GM23338 (cell line): ENCODE measurements around the gene CD3G. TPM values are rescaled to one million over a fixed set of nuclear protein-coding genes. Genes with fewer than 3 reads are reported as not detected.

Experiments
- ATAC-seq: fragments of 200-7000 bp; cut with Tn5 transposase; 3 replicates; pipeline ENCODE4 v1.9.1; 2020
- DNase-seq: peaks from one replicate; pipeline ENCODE4 v3.0.0-alpha.2; 2015; ENCODE audit warnings: low spot score
- H2AFZ ChIP-seq: fragments of 200-600 bp; sonication (generic); 2 replicates; pipeline ENCODE4 v1.8.0; 2016; ENCODE audit warnings: antibody characterized with exemption, mild to moderate bottlenecking, moderate library complexity
- H3F3A ChIP-seq: fragments of 200-600 bp; sonication (generic); replicated peaks from 2 replicates; pipeline ENCODE4 v1.8.0; 2017; ENCODE audit warnings: antibody characterized with exemption, mixed run types, low read depth
- H3K27ac ChIP-seq: fragments of 200-600 bp; sonication (generic); 2 replicates; pipeline ENCODE4 v1.6.1; 2016; ENCODE audit warnings: low read depth
- H3K27me3 ChIP-seq: fragments of 200-600 bp; sonication (generic); 2 replicates; pipeline ENCODE4 v1.8.0; 2016; ENCODE audit warnings: mild to moderate bottlenecking, mixed run types, moderate library complexity; ENCODE audit not compliant: insufficient read depth
- H3K36me3 ChIP-seq: fragments of 200-600 bp; sonication (generic); 2 replicates; pipeline ENCODE4 v1.8.0; 2016; ENCODE audit warnings: mild to moderate bottlenecking; ENCODE audit not compliant: insufficient read depth
- H3K4me1 ChIP-seq: fragments of 200-600 bp; sonication (generic); 2 replicates; pipeline ENCODE4 v1.8.0; 2016; ENCODE audit warnings: mild to moderate bottlenecking, moderate library complexity; ENCODE audit not compliant: insufficient read depth
- H3K4me2 ChIP-seq: fragments of 200-600 bp; sonication (generic); 2 replicates; pipeline ENCODE4 v1.7.1; 2017; ENCODE audit warnings: mixed run types
- H3K4me3 ChIP-seq: fragments of 200-600 bp; sonication (generic); 2 replicates; pipeline ENCODE4 v1.6.1; 2016; ENCODE audit warnings: mixed run types
- H3K79me2 ChIP-seq: fragments of 200-600 bp; sonication (generic); replicated peaks from 2 replicates; pipeline ENCODE4 v1.8.0; 2017; ENCODE audit warnings: mild to moderate bottlenecking; ENCODE audit not compliant: insufficient read depth
- H3K9me2 ChIP-seq: fragments of 200-600 bp; sonication (generic); 2 replicates; pipeline ENCODE4 v1.8.0; 2017; ENCODE audit not compliant: insufficient read depth
- H4K20me1 ChIP-seq: fragments of 200-600 bp; sonication (generic); replicated peaks from 2 replicates; pipeline ENCODE4 v1.8.0; 2017; ENCODE audit warnings: mild to moderate bottlenecking; ENCODE audit not compliant: insufficient read depth
- H3K27ac Mint-ChIP-seq: 2 replicates; pipeline ENCODE4 v1.8.0; 2020; ENCODE audit warnings: inconsistent platforms, mild to moderate bottlenecking, moderate library complexity, mixed read lengths
- H3K27me3 Mint-ChIP-seq: 3 replicates; pipeline ENCODE4 v1.8.0; 2022; ENCODE audit warnings: low read depth, mild to moderate bottlenecking, moderate library complexity, mixed read lengths, inconsistent platforms; ENCODE audit not compliant: insufficient read depth, poor library complexity
- H3K36me3 Mint-ChIP-seq: 3 replicates; pipeline ENCODE4 v1.8.0; 2021; ENCODE audit warnings: low read depth, mild to moderate bottlenecking, inconsistent platforms, moderate library complexity, mixed read lengths
- H3K4me1 Mint-ChIP-seq: 3 replicates; pipeline ENCODE4 v1.8.0; 2020; ENCODE audit warnings: mild to moderate bottlenecking, inconsistent platforms, mixed read lengths
- H3K4me3 Mint-ChIP-seq: 3 replicates; pipeline ENCODE4 v1.8.0; 2021; ENCODE audit warnings: moderate library complexity, mild to moderate bottlenecking, inconsistent platforms, mixed read lengths
- H3K9me3 Mint-ChIP-seq: 3 replicates; pipeline ENCODE4 v1.8.0; 2020; ENCODE audit warnings: moderate library complexity, mild to moderate bottlenecking, inconsistent platforms, mixed read lengths
- CREB1 ChIP-seq: fragments of 250-450 bp; sonication (Bioruptor Pico); IDR thresholded peaks from 2 replicates; pipeline ENCODE4 v1.5.0; 2020; ENCODE audit warnings: low read depth, mild to moderate bottlenecking, moderate library complexity
- polyA plus RNA-seq: library from polyadenylated mRNA; unstranded; fragments of >200 nt; fragmentation: Nextera tagmentation; extraction: Ambion mirVana; gene quantifications from 2 replicates; pipeline ENCODE4 v1.2.1, GENCODE V29; 2016
- total RNA-seq: library from RNA; depleted of rRNA; stranded (reverse); fragments of >200 nt; shearing (Covaris generic); gene quantifications from 2 replicates; pipeline ENCODE4 v1.2.3, GENCODE V29; 2014
- TF ChIP-seq, protein P1 (sequence below): fragments of 250-450 bp; sonication (Bioruptor Pico); IDR thresholded peaks from 2 replicates; pipeline ENCODE4 v1.5.0; 2020; ENCODE audit warnings: mild to moderate bottlenecking, moderate library complexity
- TF ChIP-seq, protein P2 (sequence below), 2 experiments: fragments of 200-600 bp in 1 of 2; sonication (generic) in 1 of 2; conservative IDR thresholded peaks; 2 replicates each; pipeline versions ENCODE4 v1.5.1 to v1.6.1; 2016 to 2017; ENCODE audit warnings: antibody characterized with exemption in 2 of 2, low read depth in 2 of 2, mild to moderate bottlenecking in 2 of 2, moderate library complexity in 1 of 2
- TF ChIP-seq, protein P3 (sequence below): IDR thresholded peaks from 2 replicates; pipeline ENCODE4 v1.6.1; 2016; ENCODE audit warnings: antibody characterized with exemption

The CD3G gene
- total and polyA plus RNA-seq, 2 experiments from 2014 or later, result not detected

DNA sequence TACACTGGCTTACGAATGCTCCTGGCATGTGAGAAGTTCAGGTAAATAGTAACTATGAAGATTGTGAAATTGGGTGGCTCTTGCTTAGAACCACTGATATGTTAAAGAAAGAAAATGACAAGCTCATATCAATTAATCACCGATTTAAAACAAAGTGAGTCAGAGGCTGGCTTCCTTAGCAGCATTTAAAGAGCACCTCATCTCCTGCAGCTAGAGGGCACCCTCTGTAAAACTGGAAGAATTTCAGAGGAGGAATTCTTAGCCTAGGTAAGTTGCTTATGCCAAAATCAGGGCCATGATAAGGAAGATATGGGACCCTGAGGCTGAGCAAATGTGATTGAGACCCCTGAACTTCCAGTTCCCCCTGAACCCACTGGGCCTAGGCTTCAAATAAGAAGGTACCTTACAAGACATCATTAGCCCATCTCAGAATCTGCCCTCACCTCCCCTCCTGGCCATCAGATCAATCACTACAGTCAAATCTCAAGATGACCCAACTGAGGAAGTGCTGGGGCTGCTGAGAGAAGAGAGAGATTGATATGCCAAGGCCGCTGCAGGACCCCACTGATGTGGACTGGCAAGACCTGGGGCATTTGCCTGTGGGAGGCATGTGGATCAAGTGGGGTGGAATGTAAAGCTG, 48.2 kb upstream of the CD3G start:
- Histone ChIP-seq H4K20me1 (no peaks in the 10 kb centered on the region), H3K27me3 (no peaks in the 10 kb centered on the region), H3K27ac (no peak overlapping the region), H3K4me1 (0 out of 2 replicates have a peak, but pooled peaks cover 3% of the 10 kb centered on the region), H3F3A (no peaks in the 10 kb centered on the region), H3K4me3 (no peak overlapping the region), H2AFZ (0 out of 2 replicates have a peak overlapping the region, but pooled peaks have one; percentile 2), H3K79me2 (no peaks in the 10 kb centered on the region), H3K36me3 (no peaks in the 10 kb centered on the region), H3K9me2 (no peaks in the 10 kb centered on the region), H3K4me2 (no peak overlapping the region)
- TF ChIP-seq, protein P1, sequence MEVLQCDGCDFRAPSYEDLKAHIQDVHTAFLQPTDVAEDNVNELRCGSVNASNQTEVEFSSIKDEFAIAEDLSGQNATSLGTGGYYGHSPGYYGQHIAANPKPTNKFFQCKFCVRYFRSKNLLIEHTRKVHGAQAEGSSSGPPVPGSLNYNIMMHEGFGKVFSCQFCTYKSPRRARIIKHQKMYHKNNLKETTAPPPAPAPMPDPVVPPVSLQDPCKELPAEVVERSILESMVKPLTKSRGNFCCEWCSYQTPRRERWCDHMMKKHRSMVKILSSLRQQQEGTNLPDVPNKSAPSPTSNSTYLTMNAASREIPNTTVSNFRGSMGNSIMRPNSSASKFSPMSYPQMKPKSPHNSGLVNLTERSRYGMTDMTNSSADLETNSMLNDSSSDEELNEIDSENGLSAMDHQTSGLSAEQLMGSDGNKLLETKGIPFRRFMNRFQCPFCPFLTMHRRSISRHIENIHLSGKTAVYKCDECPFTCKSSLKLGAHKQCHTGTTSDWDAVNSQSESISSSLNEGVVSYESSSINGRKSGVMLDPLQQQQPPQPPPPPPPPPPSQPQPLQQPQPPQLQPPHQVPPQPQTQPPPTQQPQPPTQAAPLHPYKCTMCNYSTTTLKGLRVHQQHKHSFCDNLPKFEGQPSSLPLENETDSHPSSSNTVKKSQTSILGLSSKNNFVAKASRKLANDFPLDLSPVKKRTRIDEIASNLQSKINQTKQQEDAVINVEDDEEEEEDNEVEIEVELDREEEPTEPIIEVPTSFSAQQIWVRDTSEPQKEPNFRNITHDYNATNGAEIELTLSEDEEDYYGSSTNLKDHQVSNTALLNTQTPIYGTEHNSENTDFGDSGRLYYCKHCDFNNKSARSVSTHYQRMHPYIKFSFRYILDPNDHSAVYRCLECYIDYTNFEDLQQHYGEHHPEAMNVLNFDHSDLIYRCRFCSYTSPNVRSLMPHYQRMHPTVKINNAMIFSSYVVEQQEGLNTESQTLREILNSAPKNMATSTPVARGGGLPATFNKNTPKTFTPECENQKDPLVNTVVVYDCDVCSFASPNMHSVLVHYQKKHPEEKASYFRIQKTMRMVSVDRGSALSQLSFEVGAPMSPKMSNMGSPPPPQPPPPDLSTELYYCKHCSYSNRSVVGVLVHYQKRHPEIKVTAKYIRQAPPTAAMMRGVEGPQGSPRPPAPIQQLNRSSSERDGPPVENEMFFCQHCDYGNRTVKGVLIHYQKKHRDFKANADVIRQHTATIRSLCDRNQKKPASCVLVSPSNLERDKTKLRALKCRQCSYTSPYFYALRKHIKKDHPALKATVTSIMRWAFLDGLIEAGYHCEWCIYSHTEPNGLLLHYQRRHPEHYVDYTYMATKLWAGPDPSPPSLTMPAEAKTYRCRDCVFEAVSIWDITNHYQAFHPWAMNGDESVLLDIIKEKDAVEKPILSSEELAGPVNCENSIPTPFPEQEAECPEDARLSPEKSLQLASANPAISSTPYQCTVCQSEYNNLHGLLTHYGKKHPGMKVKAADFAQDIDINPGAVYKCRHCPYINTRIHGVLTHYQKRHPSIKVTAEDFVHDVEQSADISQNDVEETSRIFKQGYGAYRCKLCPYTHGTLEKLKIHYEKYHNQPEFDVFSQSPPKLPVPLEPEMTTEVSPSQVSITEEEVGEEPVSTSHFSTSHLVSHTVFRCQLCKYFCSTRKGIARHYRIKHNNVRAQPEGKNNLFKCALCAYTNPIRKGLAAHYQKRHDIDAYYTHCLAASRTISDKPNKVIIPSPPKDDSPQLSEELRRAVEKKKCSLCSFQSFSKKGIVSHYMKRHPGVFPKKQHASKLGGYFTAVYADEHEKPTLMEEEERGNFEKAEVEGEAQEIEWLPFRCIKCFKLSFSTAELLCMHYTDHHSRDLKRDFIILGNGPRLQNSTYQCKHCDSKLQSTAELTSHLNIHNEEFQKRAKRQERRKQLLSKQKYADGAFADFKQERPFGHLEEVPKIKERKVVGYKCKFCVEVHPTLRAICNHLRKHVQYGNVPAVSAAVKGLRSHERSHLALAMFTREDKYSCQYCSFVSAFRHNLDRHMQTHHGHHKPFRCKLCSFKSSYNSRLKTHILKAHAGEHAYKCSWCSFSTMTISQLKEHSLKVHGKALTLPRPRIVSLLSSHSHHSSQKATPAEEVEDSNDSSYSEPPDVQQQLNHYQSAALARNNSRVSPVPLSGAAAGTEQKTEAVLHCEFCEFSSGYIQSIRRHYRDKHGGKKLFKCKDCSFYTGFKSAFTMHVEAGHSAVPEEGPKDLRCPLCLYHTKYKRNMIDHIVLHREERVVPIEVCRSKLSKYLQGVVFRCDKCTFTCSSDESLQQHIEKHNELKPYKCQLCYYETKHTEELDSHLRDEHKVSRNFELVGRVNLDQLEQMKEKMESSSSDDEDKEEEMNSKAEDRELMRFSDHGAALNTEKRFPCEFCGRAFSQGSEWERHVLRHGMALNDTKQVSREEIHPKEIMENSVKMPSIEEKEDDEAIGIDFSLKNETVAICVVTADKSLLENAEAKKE (CRISPR knock-in tag), result no peak
- TF ChIP-seq, protein P2, sequence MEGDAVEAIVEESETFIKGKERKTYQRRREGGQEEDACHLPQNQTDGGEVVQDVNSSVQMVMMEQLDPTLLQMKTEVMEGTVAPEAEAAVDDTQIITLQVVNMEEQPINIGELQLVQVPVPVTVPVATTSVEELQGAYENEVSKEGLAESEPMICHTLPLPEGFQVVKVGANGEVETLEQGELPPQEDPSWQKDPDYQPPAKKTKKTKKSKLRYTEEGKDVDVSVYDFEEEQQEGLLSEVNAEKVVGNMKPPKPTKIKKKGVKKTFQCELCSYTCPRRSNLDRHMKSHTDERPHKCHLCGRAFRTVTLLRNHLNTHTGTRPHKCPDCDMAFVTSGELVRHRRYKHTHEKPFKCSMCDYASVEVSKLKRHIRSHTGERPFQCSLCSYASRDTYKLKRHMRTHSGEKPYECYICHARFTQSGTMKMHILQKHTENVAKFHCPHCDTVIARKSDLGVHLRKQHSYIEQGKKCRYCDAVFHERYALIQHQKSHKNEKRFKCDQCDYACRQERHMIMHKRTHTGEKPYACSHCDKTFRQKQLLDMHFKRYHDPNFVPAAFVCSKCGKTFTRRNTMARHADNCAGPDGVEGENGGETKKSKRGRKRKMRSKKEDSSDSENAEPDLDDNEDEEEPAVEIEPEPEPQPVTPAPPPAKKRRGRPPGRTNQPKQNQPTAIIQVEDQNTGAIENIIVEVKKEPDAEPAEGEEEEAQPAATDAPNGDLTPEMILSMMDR (conservative IDR thresholded peaks at IDR 0.05; ENCODE audit: low read depth in 2 of 2), result peak; percentile 77 to 80
- TF ChIP-seq, protein P3, sequence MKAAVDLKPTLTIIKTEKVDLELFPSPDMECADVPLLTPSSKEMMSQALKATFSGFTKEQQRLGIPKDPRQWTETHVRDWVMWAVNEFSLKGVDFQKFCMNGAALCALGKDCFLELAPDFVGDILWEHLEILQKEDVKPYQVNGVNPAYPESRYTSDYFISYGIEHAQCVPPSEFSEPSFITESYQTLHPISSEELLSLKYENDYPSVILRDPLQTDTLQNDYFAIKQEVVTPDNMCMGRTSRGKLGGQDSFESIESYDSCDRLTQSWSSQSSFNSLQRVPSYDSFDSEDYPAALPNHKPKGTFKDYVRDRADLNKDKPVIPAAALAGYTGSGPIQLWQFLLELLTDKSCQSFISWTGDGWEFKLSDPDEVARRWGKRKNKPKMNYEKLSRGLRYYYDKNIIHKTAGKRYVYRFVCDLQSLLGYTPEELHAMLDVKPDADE, result no peak
- TF ChIP-seq CREB1 (CRISPR knock-in tag), result no peak
- DNase-seq, result peak; percentile 72
- no peaks in the 10 kb centered on the region for H3K9me3 Mint-ChIP-seq
- peaks cover 7% of the 10 kb centered on the region for H3K4me1 Mint-ChIP-seq
- no peak overlapping the region for H3K4me3 Mint-ChIP-seq
- no peaks in the 10 kb centered on the region for H3K36me3 Mint-ChIP-seq
- H3K27me3 Mint-ChIP-seq, result no peaks in the 10 kb centered on the region
- no peak overlapping the region for H3K27ac Mint-ChIP-seq
- ATAC-seq, result peak; percentile 81
